ENCODE results near the gene OR4K13.

The OR4K13 gene

GRCh38 chr14:20035938-20036337, at the start of gene OR4K13:
Gene OR4K13, minus strand, starts transcription at chr14:20036038. Its CDS starts 1,280 bp downstream, at chr14:20034758.
- DNase-seq = no peak

DNA sequence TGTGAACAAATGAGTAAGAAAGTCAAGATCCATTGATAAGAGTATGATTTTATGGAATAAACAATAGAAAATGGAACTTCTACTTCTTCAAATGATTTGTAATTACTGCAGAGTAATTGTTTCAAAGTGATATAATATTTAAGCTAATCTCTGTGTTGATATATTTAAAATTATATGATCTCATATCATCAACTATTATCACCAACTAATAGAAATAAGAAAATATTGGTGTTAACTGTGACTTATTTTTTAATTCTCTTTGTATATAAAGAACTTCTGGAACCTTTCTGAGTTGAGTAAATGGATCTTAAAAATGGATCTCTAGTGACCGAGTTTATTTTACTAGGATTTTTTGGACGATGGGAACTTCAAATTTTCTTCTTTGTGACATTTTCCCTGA, 23.9 kb upstream of the OR4K13 start, which contains the start of gene OR4L1:
OR4L1 (plus strand) TSS at position 301 of the 400 bp plus-strand sequence; CDS start at position 301, 0 bp downstream.
- no peak for DNase-seq

- no peak for DNase-seq
Observed at GRCh38 chr14:20048202-20048601, 12.4 kb upstream of the OR4K13 start.

- DNase-seq = no peak
Observed at GRCh38 chr14:20044243-20044642, 8.4 kb upstream of the OR4K13 start.

DNA sequence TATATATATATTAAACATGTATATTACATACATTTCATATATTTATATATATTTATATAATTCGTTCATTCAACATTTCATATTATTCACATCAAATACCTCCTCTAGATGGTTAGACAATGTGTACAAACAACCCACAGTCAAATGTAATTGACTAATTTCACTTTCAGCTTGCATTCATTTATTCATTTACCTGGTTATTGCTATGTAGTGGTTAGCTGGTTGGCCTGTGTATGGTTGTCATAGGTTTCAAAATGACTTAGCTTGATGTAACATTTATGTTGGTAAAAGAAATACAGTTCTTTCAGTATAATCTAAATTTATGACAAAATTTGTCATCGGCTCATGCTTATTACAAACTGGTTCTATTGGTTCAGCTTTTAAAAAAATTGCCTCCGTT, 389 bp downstream of the OR4K13 start:
- DNase-seq = no peak

DNA sequence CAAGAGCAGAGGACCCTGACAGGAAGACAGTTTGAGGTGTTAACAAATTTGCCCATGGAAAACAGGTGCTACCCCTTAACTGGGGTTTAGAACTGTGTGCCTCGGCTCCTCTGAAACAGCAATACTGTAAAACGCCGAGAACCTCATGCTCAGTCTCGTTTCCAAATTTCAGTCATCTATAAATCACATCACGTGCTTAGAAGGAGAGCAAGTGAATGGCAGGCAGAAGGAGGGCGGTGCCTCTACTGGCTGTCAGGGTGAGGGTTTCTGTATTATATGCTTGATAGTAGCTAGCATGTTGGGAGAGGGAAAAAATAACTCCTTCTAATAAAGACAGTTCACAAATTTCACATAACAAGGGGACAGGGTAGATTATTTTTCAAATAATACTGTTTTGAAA, 4.8 kb downstream of the OR4K13 start:
- DNase-seq = no peak

GRCh38 chr14:20019257-20019865, 16.5 kb downstream of the OR4K13 start, which contains the start of gene OR4K14:
Gene OR4K14, minus strand, starts transcription at chr14:20019307. Its CDS starts 4,114 bp downstream, at chr14:20015193.
- DNase-seq = no peak

DNA sequence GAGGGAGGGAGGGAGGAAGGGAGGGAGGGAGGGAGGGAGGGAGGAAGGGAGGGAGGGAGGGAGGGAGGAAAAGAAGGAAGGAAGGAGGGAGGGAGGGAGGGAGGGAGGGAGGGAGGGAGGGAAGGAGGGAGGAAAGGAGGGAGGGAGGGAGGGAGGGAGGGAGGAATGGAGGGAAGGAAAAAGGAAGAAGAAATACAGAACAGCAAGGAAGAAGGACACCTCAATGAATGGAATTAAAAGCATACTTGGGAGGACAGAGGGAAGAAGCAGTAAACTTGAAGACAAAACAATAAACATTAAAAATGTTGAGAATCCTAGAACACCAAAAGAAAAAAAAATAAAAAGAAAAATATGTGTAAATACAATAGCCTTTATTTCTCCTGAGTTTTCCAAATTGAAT, 27.7 kb downstream of the OR4K13 start:
- DNase-seq = no peak

GRCh38 chr14:20002319-20002718, 33.5 kb downstream of the OR4K13 start:
- no peak for DNase-seq

GRCh38 chr14:20001863-20002262, 34.0 kb downstream of the OR4K13 start, which contains the start of gene OR4Q2:
Gene OR4Q2, plus strand, starts transcription at chr14:20002163.
- no peak for DNase-seq

DNA sequence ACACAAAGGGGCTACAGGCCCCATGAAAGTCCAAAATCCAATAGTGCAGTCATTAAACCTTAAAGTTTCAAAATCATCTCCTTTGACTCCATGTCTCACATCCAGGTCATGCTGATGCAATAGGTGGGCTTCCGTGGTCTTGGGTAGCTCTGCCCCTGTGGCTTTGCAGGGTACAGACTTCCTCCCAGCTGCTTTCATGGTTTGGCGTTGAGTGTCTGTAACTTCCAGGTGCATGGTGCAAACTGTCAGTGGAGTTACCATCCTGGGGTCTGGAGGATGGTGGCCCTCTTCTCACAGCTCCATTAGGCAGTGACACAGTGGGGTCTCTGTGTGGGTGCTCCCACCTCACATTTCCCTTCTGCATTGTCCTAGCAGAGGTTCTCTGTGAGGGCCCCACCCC, 42.4 kb downstream of the OR4K13 start:
- DNase-seq = no peak

All from bone marrow (tissue), 2 donors.